Measurements from ENCODE around the gene VPS37C.

DNA sequence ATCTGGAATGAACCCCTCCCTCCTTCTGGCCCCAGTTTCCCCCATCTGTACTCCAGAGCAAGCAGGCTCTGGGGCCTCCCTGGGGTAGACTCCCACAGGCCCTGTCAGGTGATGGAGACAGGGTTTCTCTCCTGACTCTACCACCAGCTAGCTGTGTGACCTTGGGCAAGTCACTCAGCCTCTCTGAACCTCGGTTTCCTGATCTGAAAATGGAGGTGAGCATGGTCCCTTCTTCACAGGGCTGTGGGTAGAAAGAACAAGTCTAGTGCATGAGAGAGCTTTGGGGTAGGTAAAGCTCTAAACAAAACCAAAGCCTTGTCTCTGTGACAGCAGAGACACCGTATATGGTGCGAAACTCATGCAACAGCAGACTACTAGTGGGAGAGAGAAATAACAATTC, 53.3 kb downstream of the VPS37C start:
- TF ChIP-seq, protein P1, sequence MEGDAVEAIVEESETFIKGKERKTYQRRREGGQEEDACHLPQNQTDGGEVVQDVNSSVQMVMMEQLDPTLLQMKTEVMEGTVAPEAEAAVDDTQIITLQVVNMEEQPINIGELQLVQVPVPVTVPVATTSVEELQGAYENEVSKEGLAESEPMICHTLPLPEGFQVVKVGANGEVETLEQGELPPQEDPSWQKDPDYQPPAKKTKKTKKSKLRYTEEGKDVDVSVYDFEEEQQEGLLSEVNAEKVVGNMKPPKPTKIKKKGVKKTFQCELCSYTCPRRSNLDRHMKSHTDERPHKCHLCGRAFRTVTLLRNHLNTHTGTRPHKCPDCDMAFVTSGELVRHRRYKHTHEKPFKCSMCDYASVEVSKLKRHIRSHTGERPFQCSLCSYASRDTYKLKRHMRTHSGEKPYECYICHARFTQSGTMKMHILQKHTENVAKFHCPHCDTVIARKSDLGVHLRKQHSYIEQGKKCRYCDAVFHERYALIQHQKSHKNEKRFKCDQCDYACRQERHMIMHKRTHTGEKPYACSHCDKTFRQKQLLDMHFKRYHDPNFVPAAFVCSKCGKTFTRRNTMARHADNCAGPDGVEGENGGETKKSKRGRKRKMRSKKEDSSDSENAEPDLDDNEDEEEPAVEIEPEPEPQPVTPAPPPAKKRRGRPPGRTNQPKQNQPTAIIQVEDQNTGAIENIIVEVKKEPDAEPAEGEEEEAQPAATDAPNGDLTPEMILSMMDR (IDR thresholded peaks at IDR 0.05) = no peak
- no peak for TF ChIP-seq POLR2A (IDR thresholded peaks at IDR 0.05)

All from breast epithelium (tissue), 3 donors.